ENCODE data around the gene SNX15. TPM values are rescaled to one million over a fixed set of nuclear protein-coding genes. Genes with fewer than 3 reads are reported as not detected.

The SNX15 gene
- total RNA-seq, 2 donors from 2014 or later: 7.9 to 10.6 TPM

DNA sequence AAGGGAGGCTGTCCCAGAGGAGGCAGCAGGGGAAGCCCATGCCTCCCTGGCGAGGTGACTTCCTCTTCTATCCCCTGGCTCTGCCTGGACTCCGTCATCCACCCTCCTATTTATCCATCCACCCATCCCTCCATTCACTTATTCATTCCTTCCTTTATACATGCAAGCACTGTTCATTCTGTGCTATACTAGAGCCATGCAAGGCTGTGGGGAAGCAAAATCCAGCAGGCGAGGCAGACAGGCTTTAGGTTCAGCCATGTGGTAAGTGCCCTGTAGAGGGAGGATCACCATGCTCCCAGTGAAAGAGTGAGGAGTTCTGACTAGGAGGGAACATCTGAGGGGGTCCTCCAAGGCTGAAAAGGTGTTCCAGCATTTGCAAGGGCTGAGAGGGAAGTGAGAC, 32.3 kb downstream of the SNX15 start:
- no peaks in the 10 kb centered on the region for H3K4me1 ChIP-seq
- H3K9me3 ChIP-seq: no peaks in the 10 kb centered on the region
- intact Hi-C loops (cut with DNase I): no loop called here
- no peaks in the 10 kb centered on the region for H3K27me3 ChIP-seq
- DNase-seq (no peak), ATAC-seq (no peak)
- H3K27ac ChIP-seq: no peak overlapping the region
- 50 to 82% methylated on average over 3 of the region's 3 CpGs for WGBS, 2 donors
- H3K4me3 ChIP-seq: no peak overlapping the region
- TF ChIP-seq POLR2A (IDR thresholded peaks at IDR 0.05): no peak
- TF ChIP-seq CTCF (IDR thresholded peaks at IDR 0.05): no peak
- no peaks in the 10 kb centered on the region for H3K36me3 ChIP-seq (replicated peaks in 1 of 2; ENCODE audit: insufficient read depth in 1 of 2, low read depth in 2 of 2)

- ATAC-seq (peak; percentile 24), DNase-seq (no peak)
- H3K9me3 ChIP-seq: no peaks in the 10 kb centered on the region
- no peaks in the 10 kb centered on the region for H3K27me3 ChIP-seq
- intact Hi-C loops (cut with DNase I): no loop called here
- H3K4me1 ChIP-seq: no peaks in the 10 kb centered on the region
- H3K27ac ChIP-seq: no peak overlapping the region
- TF ChIP-seq CTCF (IDR thresholded peaks at IDR 0.05): no peak
- TF ChIP-seq POLR2A (IDR thresholded peaks at IDR 0.05): no peak
- WGBS, 2 donors: 11 to 41% methylated on average over 6 to 10 of the region's 10 CpGs
- H3K4me3 ChIP-seq: no peak overlapping the region
- H3K36me3 ChIP-seq (replicated peaks in 1 of 2; ENCODE audit: insufficient read depth in 1 of 2, low read depth in 2 of 2): no peaks in the 10 kb centered on the region
Measured at GRCh38 chr11:65059959-65060824, 33.0 kb downstream of the SNX15 start.

DNA sequence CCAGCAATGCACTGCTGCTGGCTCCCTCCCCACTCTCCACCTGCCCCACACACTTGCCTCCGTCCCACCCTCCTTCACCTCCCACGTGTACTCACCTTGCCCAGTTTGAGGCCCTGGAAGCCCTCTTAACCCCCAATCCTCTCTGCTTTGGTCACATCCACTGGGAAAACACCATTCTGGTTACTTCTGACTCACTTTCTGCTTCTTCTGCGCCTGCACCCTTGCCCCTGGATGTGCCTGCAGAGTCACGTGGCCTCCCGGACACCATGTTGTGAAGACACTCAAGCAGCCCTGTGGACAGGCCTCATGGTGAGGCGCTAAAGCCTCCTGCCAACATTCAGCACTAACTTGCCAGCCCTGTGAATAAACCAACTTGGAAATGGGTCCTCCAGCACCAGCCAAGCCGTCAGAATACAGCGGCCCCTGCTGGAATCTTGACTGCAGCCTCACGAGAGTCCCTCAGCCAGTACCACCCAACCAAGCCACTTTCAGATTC, 33.7 kb downstream of the SNX15 start:
- no peak for ATAC-seq
- H3K27me3 ChIP-seq: no peaks in the 10 kb centered on the region
- no peak overlapping the region for H3K4me3 ChIP-seq
- DNase-seq: no peak
- no peak for TF ChIP-seq POLR2A (IDR thresholded peaks at IDR 0.05)
- TF ChIP-seq CTCF (IDR thresholded peaks at IDR 0.05): no peak
- WGBS, 2 donors: 67 to 88% methylated on average over 5 to 9 of the region's 9 CpGs
- no peak overlapping the region for H3K27ac ChIP-seq
- H3K9me3 ChIP-seq: no peaks in the 10 kb centered on the region
- no peaks in the 10 kb centered on the region for H3K4me1 ChIP-seq
- H3K36me3 ChIP-seq (replicated peaks in 1 of 2; ENCODE audit: insufficient read depth in 1 of 2, low read depth in 2 of 2): no peaks in the 10 kb centered on the region
- intact Hi-C loops (cut with DNase I): no loop called here

DNA sequence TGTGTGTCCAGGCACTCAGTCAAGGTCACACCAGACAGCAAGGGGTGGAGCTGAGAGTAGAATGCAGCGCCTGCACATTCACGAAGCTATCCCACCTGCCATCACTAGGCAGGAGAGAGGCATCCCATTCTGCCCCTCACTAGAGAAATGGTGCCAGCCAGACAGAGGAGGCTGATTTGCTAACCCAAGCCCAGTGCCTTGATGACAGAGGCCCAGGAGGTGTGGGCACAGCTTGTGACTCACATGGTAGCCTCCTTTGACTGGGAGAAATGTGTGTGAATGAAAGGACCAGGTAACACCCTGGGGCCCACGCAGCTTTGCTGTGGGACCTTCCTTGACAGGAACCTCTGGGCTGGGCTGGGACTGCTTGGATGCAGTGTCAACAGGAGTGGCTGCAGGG, 36.3 kb downstream of the SNX15 start:
- WGBS, 2 donors: 50 to 62% methylated on average over 2 to 3 of the region's 3 CpGs
- Histone ChIP-seq H3K9me3 (no peaks in the 10 kb centered on the region), H3K27me3 (no peaks in the 10 kb centered on the region), H3K27ac (no peak overlapping the region), H3K4me3 (no peak overlapping the region), H3K36me3 (replicated peaks in 1 of 2; ENCODE audit: insufficient read depth in 1 of 2, low read depth in 2 of 2) (no peaks in the 10 kb centered on the region), H3K4me1 (no peaks in the 10 kb centered on the region)
- DNase-seq: no peak
- intact Hi-C loops (cut with DNase I): no loop called here
- TF ChIP-seq POLR2A (IDR thresholded peaks at IDR 0.05) (no peak), CTCF (IDR thresholded peaks at IDR 0.05) (no peak)
- no peak for ATAC-seq

- no peak for ATAC-seq
- intact Hi-C loops (cut with DNase I): no loop called here
- TF ChIP-seq POLR2A (IDR thresholded peaks at IDR 0.05) (no peak), CTCF (IDR thresholded peaks at IDR 0.05) (no peak)
- Histone ChIP-seq H3K36me3 (replicated peaks in 1 of 2; ENCODE audit: insufficient read depth in 1 of 2, low read depth in 2 of 2) (no peaks in the 10 kb centered on the region), H3K27ac (no peak overlapping the region), H3K9me3 (no peaks in the 10 kb centered on the region), H3K27me3 (no peaks in the 10 kb centered on the region), H3K4me3 (no peak overlapping the region), H3K4me1 (no peaks in the 10 kb centered on the region)
- WGBS, 2 donors: 86 to 88% methylated on average over 4 of the region's 4 CpGs
- DNase-seq: no peak
Measured at GRCh38 chr11:65064847-65065240, 37.6 kb downstream of the SNX15 start.

All from body of pancreas (tissue), 4 donors.